Ascending aorta (tissue), 2 donors: ENCODE data around the gene ATG9B. TPM values are rescaled to one million over a fixed set of nuclear protein-coding genes. Genes with fewer than 3 reads are reported as not detected.

Source experiments
- DNase-seq, 2 donors: peaks; one replicate each; pipeline ENCODE4 v3.0.0-alpha.2; 2019; ENCODE audit warnings: low spot score in 2 of 2
- H3K27ac ChIP-seq, 2 donors: fragments of 200-600 bp; sonication (generic); one replicate each; pipeline ENCODE4 v1.5.1; 2016 to 2017; ENCODE audit warnings: mild to moderate bottlenecking in 1 of 2
- H3K27me3 ChIP-seq: fragments of 200-600 bp; sonication (generic); one replicate; pipeline ENCODE4 v1.5.1; 2017
- H3K36me3 ChIP-seq, 2 donors: fragments of 200-600 bp; sonication (generic); one replicate each; pipeline ENCODE4 v1.5.1; 2016
- H3K4me1 ChIP-seq, 2 donors: fragments of 200-600 bp; sonication (generic); one replicate each; pipeline ENCODE4 v1.5.1; 2016 to 2017; ENCODE audit warnings: mild to moderate bottlenecking in 1 of 2
- H3K4me3 ChIP-seq, 2 donors: fragments of 200-600 bp; sonication (generic); one replicate each; pipeline ENCODE4 v1.5.1; 2016 to 2017; ENCODE audit warnings: mild to moderate bottlenecking in 1 of 2
- H3K9me3 ChIP-seq, 2 donors: fragments of 200-600 bp; sonication (generic); one replicate each; pipeline ENCODE4 v1.5.1; 2016
- intact Hi-C: fragments of 100-400 bp; cut with DNase I; formaldehyde crosslinking; loops from one replicate; pipeline ENCODE4 v1.15.1; 2023
- total RNA-seq: library from RNA; depleted of rRNA; stranded (reverse); fragments of >200 nt; gene quantifications from one replicate; pipeline ENCODE4 v1.1.0, GENCODE V29; 2016
- TF ChIP-seq, protein P1 (sequence below), 3 experiments: fragments of 200-600 bp in 2 of 3; fragments of 450-650 bp in 1 of 3; sonication (generic) in 2 of 3; IDR thresholded peaks; one replicate each; pipeline ENCODE4 v1.5.1; 2016 to 2019; ENCODE audit warnings: antibody characterized with exemption in 3 of 3, mild to moderate bottlenecking in 1 of 3, moderate library complexity in 1 of 3

The ATG9B gene
- total RNA-seq, 1 donor from 2014 or later, result not detected

DNA sequence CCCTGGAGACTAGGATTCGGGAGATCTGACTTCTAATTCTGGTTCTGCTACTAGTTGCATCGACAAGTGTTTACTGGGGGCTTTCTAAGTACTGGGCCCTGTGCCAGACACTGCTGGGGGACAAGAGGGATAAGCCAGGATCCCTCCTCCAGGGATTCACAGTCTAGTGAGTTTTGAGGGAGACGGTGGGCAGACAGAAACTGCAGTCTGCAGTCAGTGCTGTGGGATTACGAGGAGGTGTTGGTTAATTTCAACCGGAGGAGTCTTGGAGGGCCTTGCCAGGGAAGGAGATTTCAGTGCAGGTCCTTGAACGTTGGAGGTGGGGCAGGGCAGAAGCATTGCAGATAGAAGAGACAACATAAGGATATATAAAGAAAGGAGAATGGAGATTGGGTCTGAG is 42.6 kb downstream of the ATG9B start:
- peaks cover 3 to 8% of the 10 kb centered on the region in 2 donors for H3K4me1 ChIP-seq
- H3K27me3 ChIP-seq, result peaks cover 15% of the 10 kb centered on the region
- H3K9me3 ChIP-seq, result no peaks in the 10 kb centered on the region
- no peak overlapping the region for H3K4me3 ChIP-seq
- H3K36me3 ChIP-seq, result no peaks in the 10 kb centered on the region
- H3K27ac ChIP-seq, result no peak overlapping the region
- no peak for DNase-seq
- intact Hi-C loops, result no loop called here
- TF ChIP-seq, protein P1, sequence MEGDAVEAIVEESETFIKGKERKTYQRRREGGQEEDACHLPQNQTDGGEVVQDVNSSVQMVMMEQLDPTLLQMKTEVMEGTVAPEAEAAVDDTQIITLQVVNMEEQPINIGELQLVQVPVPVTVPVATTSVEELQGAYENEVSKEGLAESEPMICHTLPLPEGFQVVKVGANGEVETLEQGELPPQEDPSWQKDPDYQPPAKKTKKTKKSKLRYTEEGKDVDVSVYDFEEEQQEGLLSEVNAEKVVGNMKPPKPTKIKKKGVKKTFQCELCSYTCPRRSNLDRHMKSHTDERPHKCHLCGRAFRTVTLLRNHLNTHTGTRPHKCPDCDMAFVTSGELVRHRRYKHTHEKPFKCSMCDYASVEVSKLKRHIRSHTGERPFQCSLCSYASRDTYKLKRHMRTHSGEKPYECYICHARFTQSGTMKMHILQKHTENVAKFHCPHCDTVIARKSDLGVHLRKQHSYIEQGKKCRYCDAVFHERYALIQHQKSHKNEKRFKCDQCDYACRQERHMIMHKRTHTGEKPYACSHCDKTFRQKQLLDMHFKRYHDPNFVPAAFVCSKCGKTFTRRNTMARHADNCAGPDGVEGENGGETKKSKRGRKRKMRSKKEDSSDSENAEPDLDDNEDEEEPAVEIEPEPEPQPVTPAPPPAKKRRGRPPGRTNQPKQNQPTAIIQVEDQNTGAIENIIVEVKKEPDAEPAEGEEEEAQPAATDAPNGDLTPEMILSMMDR (IDR thresholded peaks at IDR 0.05), result no peak

GRCh38 chr7:150980663-150981062 is 43.6 kb downstream of the ATG9B start:
- Histone ChIP-seq H3K9me3 (no peaks in the 10 kb centered on the region), H3K4me3 (no peak overlapping the region), H3K36me3 (no peaks in the 10 kb centered on the region), H3K27ac (no peak overlapping the region), H3K27me3 (peaks cover 22% of the 10 kb centered on the region), H3K4me1 (peaks cover 3 to 8% of the 10 kb centered on the region in 2 donors)
- DNase-seq, result no peak
- TF ChIP-seq, protein P1 (IDR thresholded peaks at IDR 0.05), result no peak
- intact Hi-C loops, result no loop called here

- TF ChIP-seq, protein P1 (IDR thresholded peaks at IDR 0.05), result no peak
- Histone ChIP-seq H3K4me3 (peak overlapping the region in 1 of 2 donors; percentile 61), H3K4me1 (peaks cover 4 to 8% of the 10 kb centered on the region in 2 donors), H3K27ac (no peak overlapping the region), H3K9me3 (no peaks in the 10 kb centered on the region), H3K36me3 (no peaks in the 10 kb centered on the region), H3K27me3 (peaks cover 28% of the 10 kb centered on the region)
- intact Hi-C loops, result no loop called here
- DNase-seq, result no peak
These were observed 44.4 kb downstream of the ATG9B start for GRCh38 chr7:150979713-150980390.

DNA sequence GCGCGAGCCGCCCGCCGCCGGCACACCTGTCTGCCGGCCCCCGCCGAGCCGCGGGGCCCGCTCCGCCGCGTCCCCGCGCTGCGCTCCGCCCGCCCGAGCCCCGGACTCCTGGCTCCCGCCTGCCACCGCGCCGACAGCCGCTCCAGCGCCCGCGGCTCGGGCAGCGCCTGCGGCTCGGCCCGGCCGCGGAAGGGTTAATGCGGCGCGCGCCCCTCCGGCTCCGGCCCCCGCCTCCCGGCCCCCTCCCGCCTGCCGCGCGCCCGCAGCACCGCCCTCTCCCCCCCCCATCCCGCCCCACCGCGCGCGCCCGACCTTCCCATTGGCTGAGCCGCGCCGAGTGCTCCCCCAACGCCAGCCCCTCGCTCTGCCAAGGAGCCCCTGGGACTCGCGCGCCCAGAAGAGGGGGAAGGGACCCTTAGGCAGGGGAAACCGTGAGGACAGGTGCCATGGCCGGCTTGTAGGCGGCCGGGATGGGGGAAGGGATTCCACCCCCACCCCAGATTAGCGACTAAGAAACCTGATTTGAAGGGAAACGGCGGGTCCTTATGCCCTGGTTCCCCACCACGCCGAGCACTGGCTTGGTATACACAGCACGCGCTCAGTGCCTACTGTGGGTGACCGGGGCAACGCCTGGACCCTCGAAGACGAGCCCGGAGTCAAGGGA is 46.0 kb downstream of the ATG9B start, which contains the start of gene KCNH2:
Gene KCNH2, minus strand, starts transcription at position 196 of the 664 bp plus-strand sequence. CDS start 408 bp downstream, outside the sequence.
- intact Hi-C loops, result no loop called here
- no peak for DNase-seq
- peaks cover 41% of the 10 kb centered on the region for H3K27me3 ChIP-seq
- H3K4me1 ChIP-seq, result peaks cover 8 to 10% of the 10 kb centered on the region in 2 donors
- H3K36me3 ChIP-seq, result no peaks in the 10 kb centered on the region
- peak within 1 kb of the TSS; percentile 48 to 61 for H3K4me3 ChIP-seq
- TF ChIP-seq, protein P1 (IDR thresholded peaks at IDR 0.05), result no peak
- no peak within 1 kb of the TSS for H3K27ac ChIP-seq
- no peaks in the 10 kb centered on the region for H3K9me3 ChIP-seq

- intact Hi-C loops, result no loop called here
- Histone ChIP-seq H3K9me3 (no peaks in the 10 kb centered on the region), H3K36me3 (no peaks in the 10 kb centered on the region), H3K27me3 (peaks cover 41% of the 10 kb centered on the region), H3K4me1 (peaks cover 8 to 10% of the 10 kb centered on the region in 2 donors), H3K27ac (no peak overlapping the region), H3K4me3 (peak overlapping the region; percentile 48 to 61)
- TF ChIP-seq, protein P1 (IDR thresholded peaks at IDR 0.05), result no peak
- DNase-seq, result no peak
These were observed 46.7 kb downstream of the ATG9B start for GRCh38 chr7:150977382-150978125.
